Endothelial cell (in vitro differentiated cells): ENCODE measurements around the gene LRRC26. TPM values are rescaled to one million over a fixed set of nuclear protein-coding genes. Genes with fewer than 3 reads are reported as not detected.
A peak's percentile ranks its signal among the peaks of the same experiment; 100 is the strongest.

Source experiments
- DNase-seq: peaks from one replicate; pipeline ENCODE4 v3.0.0; 2021; ENCODE audit warnings: low spot score
- H3K27ac Mint-ChIP-seq: one replicate; pipeline ENCODE4 v1.8.0; 2021; ENCODE audit warnings: mixed read lengths, inconsistent platforms; ENCODE audit not compliant: unreplicated experiment
- H3K27me3 Mint-ChIP-seq: one replicate; pipeline ENCODE4 v1.8.0; 2021; ENCODE audit warnings: mild to moderate bottlenecking, moderate library complexity, mixed read lengths, inconsistent platforms; ENCODE audit not compliant: unreplicated experiment
- H3K36me3 Mint-ChIP-seq: one replicate; pipeline ENCODE4 v1.8.0; 2021; ENCODE audit warnings: mild to moderate bottlenecking, low read depth, mixed read lengths, inconsistent platforms; ENCODE audit not compliant: unreplicated experiment
- H3K4me1 Mint-ChIP-seq: one replicate; pipeline ENCODE4 v1.8.0; 2021; ENCODE audit warnings: mild to moderate bottlenecking, mixed read lengths, inconsistent platforms; ENCODE audit not compliant: unreplicated experiment
- H3K4me3 Mint-ChIP-seq: one replicate; pipeline ENCODE4 v1.8.0; 2021; ENCODE audit warnings: mild to moderate bottlenecking, mixed read lengths, inconsistent platforms; ENCODE audit not compliant: unreplicated experiment
- H3K9me3 Mint-ChIP-seq: one replicate; pipeline ENCODE4 v1.8.0; 2021; ENCODE audit warnings: mixed read lengths, inconsistent platforms; ENCODE audit not compliant: unreplicated experiment
- total RNA-seq: library from RNA; stranded (reverse); fragmentation: NEBNext Ultra II Directional; extraction: Animal tissue kit (Norgen Biotek cat#: 25700); gene quantifications from one replicate; pipeline ENCODE4 v1.2.1, GENCODE V29; 2021; ENCODE audit not compliant: unreplicated experiment
- TF ChIP-seq, protein P1 (sequence below): fragments of 200-600 bp; sonication (generic); IDR thresholded peaks from one replicate; pipeline ENCODE4 v1.5.0; 2021; ENCODE audit warnings: antibody characterized with exemption; ENCODE audit not compliant: unreplicated experiment

Gene LRRC26
- total RNA-seq, 1 donor from 2014 or later = not detected

DNA sequence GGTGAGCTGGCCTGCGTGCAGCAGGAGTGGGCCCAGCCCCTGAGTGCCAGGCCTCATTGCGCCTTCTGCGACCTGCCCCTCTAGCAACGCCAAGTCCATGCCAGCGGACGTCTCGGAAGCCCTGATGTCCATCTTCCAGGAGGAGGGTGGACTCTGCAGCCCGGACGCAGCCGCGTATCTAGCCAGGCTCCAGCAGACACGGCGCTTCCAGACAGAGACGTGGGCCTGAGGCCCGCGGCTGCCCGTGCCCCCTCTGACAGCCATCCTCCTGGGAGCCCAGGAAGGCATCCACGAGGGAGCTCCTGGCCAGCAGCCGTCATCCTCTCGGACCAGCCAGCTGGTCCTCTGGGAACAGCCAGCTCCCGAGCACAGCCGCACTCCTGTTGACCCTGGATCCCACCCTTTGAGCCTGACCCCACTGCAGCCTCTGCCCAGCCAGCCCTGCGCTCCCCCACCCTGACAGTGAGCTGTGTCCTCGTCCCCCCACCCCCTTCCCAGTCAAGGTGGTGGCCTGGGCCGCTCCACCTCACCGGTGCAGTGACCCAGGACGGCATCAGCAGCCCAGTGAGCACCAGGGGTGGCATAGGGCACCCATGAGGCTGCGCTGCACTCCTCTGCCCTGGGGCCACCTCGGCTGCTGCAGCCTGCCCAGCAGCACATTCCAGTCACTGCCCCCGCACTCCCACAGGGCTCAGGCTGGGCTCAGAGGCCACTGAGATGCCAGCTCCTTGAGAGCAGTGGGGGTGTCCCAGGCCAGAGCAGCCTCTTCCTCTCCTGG lies 46.5 kb upstream of the LRRC26 start:
- peaks cover 8% of the 10 kb centered on the region for H3K27me3 Mint-ChIP-seq
- no peak for DNase-seq
- no peaks in the 10 kb centered on the region for H3K9me3 Mint-ChIP-seq
- no peak overlapping the region for H3K4me3 Mint-ChIP-seq
- TF ChIP-seq, protein P1, sequence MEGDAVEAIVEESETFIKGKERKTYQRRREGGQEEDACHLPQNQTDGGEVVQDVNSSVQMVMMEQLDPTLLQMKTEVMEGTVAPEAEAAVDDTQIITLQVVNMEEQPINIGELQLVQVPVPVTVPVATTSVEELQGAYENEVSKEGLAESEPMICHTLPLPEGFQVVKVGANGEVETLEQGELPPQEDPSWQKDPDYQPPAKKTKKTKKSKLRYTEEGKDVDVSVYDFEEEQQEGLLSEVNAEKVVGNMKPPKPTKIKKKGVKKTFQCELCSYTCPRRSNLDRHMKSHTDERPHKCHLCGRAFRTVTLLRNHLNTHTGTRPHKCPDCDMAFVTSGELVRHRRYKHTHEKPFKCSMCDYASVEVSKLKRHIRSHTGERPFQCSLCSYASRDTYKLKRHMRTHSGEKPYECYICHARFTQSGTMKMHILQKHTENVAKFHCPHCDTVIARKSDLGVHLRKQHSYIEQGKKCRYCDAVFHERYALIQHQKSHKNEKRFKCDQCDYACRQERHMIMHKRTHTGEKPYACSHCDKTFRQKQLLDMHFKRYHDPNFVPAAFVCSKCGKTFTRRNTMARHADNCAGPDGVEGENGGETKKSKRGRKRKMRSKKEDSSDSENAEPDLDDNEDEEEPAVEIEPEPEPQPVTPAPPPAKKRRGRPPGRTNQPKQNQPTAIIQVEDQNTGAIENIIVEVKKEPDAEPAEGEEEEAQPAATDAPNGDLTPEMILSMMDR = no peak
- no peak overlapping the region for H3K27ac Mint-ChIP-seq
- peaks cover under 1% of the 10 kb centered on the region for H3K4me1 Mint-ChIP-seq
- H3K36me3 Mint-ChIP-seq = peaks cover 6% of the 10 kb centered on the region

DNA sequence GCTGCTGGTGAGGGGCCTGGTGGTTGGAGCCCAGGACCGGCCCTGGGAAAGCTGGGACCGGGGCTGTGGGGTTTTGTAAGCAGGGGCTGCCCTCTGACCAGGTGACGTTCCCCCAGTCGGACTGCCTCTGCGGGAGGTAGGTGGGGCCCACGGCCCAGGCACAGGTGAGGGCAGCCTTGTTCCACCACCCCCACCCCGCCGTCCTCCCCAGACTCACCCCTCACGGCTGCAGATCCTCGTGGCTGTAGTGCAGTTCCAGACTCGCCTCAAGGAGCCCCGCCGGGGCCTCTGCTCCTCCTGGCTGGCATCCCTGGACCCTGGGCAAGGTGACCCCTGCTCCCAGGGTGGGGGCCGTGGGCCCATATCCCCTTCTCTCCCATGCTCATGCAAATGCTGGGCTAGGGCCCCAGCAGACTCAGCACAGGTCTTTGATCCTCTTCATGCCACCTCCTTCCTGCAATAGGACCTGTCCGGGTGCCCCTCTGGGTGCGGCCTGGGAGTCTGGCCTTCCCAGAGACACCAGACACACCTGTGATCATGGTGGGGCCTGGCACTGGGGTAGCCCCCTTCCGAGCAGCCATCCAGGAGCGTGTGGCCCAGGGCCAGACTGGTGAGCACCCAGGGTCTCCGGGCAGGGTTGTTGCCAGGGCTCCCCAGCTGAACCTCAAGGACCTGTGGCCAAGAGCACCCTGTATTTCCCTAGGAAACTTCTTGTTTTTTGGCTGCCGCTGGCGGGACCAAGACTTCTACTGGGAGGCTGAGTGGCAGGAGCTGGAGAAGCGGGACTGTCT lies 45.5 kb upstream of the LRRC26 start:
- TF ChIP-seq, protein P1 = no peak
- Mint-ChIP-seq H3K4me3 (no peak overlapping the region), H3K4me1 (peaks cover 6% of the 10 kb centered on the region), H3K9me3 (no peaks in the 10 kb centered on the region), H3K27me3 (peaks cover 9% of the 10 kb centered on the region), H3K27ac (no peak overlapping the region), H3K36me3 (peaks cover 11% of the 10 kb centered on the region)
- DNase-seq = no peak

DNA sequence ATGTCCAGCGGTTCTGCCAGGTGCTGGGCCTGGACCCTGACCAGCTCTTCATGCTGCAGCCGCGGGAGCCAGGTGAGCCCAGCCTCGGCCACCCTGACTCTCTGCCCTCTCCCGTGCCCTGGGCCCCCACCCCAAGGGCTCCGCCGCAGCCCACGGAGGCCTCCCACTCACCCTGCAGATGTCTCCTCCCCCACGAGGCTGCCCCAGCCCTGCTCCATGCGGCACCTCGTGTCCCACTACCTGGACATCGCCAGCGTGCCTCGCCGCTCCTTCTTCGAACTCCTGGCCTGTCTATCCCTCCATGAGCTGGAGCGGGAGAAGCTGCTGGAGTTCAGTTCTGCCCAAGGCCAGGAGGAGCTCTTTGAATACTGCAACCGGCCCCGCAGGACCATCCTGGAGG lies 44.8 kb upstream of the LRRC26 start:
- no peak overlapping the region for H3K27ac Mint-ChIP-seq
- H3K27me3 Mint-ChIP-seq = peaks cover 9% of the 10 kb centered on the region
- TF ChIP-seq, protein P1 = no peak
- no peaks in the 10 kb centered on the region for H3K9me3 Mint-ChIP-seq
- no peak for DNase-seq
- H3K36me3 Mint-ChIP-seq = peaks cover 11% of the 10 kb centered on the region
- H3K4me3 Mint-ChIP-seq = no peak overlapping the region
- H3K4me1 Mint-ChIP-seq = peaks cover 6% of the 10 kb centered on the region

DNA sequence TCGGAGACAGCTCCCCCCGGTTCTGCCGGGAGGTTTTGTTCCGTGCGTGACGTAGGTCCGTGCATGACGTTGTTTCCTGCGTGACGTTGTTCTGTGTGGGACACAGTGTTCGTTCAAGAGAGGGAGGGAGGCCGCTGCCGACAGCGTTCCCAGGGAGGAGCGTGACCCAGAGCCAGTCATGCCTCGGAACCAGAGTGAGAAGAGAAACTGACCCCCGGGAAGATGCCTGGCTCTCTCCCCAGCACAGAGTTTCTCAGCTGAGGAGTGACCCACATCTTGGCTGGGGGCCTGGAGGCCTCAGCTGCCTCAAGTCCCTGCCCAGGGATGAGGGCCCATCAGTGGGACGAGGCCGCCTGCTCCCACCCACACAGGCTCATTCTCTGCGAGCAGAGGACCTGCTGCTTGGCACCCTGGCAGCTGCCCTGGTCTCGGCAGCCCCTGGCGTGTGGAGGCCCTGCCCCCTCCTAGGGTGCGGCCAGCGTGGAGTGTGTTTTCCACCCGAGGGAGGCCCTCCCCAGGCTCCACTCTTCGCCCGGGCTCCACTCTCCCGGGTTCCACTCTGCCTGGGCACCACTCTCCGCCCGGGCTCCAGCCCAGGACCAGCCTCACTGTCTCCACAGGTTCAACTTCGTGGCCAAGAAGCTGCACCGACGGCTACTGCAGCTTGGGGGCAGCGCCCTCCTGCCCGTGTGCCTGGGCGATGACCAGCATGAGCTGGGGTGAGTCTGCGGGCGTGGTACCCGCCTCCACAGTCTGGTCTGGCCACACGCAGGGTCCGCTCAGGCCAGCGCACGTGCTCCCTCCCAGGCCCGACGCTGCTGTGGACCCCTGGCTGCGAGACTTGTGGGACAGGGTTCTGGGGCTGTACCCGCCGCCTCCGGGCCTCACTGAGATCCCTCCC lies 43.6 kb upstream of the LRRC26 start:
- Mint-ChIP-seq H3K4me3 (peak overlapping the region; percentile 59), H3K4me1 (peaks cover 6% of the 10 kb centered on the region), H3K27me3 (peaks cover 12% of the 10 kb centered on the region), H3K9me3 (no peaks in the 10 kb centered on the region), H3K27ac (peak overlapping the region; percentile 48), H3K36me3 (peaks cover 13% of the 10 kb centered on the region)
- TF ChIP-seq, protein P1 = no peak
- no peak for DNase-seq
